H9 (cell line): ENCODE results near the gene EPHA3. TPM values are rescaled to one million over a fixed set of nuclear protein-coding genes. Genes with fewer than 3 reads are reported as not detected.

Source experiments
- DNase-seq: peaks from one replicate; pipeline ENCODE4 v3.0.0-alpha.2; 2017
- H2AFZ ChIP-seq: one replicate; pipeline ENCODE4 v1.6.1; 2013; ENCODE audit warnings: mild to moderate bottlenecking, low read length, control low read depth, moderate library complexity
- H2AK5ac ChIP-seq: 2 replicates; pipeline ENCODE4 v1.6.1; 2013; ENCODE audit warnings: low read length, control low read depth, mixed read lengths; ENCODE audit not compliant: insufficient read length
- H2BK120ac ChIP-seq: one replicate; pipeline ENCODE4 v1.6.1; 2013; ENCODE audit warnings: low read depth, mild to moderate bottlenecking, low read length, control low read depth, inconsistent platforms; ENCODE audit not compliant: poor library complexity, severe bottlenecking
- H2BK12ac ChIP-seq: 2 replicates; pipeline ENCODE4 v1.6.1; 2013; ENCODE audit warnings: low read length, control low read depth, mixed read lengths, low read depth; ENCODE audit not compliant: insufficient read length
- H2BK15ac ChIP-seq: 2 replicates; pipeline ENCODE4 v1.6.1; 2013; ENCODE audit warnings: low read depth, low read length, control low read depth
- H2BK20ac ChIP-seq: one replicate; pipeline ENCODE4 v1.6.1; 2013; ENCODE audit warnings: low read depth, mild to moderate bottlenecking, low read length, control low read depth, inconsistent platforms; ENCODE audit not compliant: poor library complexity, severe bottlenecking
- H2BK5ac ChIP-seq: 2 replicates; pipeline ENCODE4 v1.6.1; 2013; ENCODE audit warnings: low read length, control low read depth, mixed read lengths; ENCODE audit not compliant: insufficient read length
- H3K14ac ChIP-seq: 2 replicates; pipeline ENCODE4 v1.6.1; 2013; ENCODE audit warnings: low read length, control low read depth; ENCODE audit not compliant: insufficient read depth
- H3K18ac ChIP-seq: 2 replicates; pipeline ENCODE4 v1.6.1; 2013; ENCODE audit warnings: low read depth, mild to moderate bottlenecking, mixed read lengths, low read length, control low read depth; ENCODE audit not compliant: insufficient read length
- H3K23ac ChIP-seq: 2 replicates; pipeline ENCODE4 v1.6.1; 2013; ENCODE audit warnings: low read length, control low read depth, mixed read lengths, low read depth; ENCODE audit not compliant: insufficient read length
- H3K23me2 ChIP-seq: 2 replicates; pipeline ENCODE4 v1.6.1; 2013; ENCODE audit warnings: low read depth, mild to moderate bottlenecking, mixed read lengths, low read length, control low read depth; ENCODE audit not compliant: insufficient read length, poor library complexity, severe bottlenecking
- H3K27ac ChIP-seq: 2 replicates; pipeline ENCODE4 v1.5.1; 2013; ENCODE audit warnings: low read length, control low read depth, mixed read lengths, low read depth; ENCODE audit not compliant: insufficient read length
- H3K27me3 ChIP-seq: 2 replicates; pipeline ENCODE4 v1.6.1; 2013; ENCODE audit warnings: low read length, control low read depth, inconsistent platforms; ENCODE audit not compliant: insufficient read depth
- H3K4ac ChIP-seq: 2 replicates; pipeline ENCODE4 v1.6.1; 2013; ENCODE audit warnings: low read depth, mild to moderate bottlenecking, control low read depth, inconsistent platforms, low read length, moderate library complexity
- H3K4me1 ChIP-seq: 2 replicates; pipeline ENCODE4 v1.6.1; 2013; ENCODE audit warnings: low read length, control low read depth, inconsistent platforms; ENCODE audit not compliant: insufficient read depth
- H3K4me2 ChIP-seq: 2 replicates; pipeline ENCODE4 v1.6.1; 2013; ENCODE audit warnings: low read length, control low read depth, mixed read lengths; ENCODE audit not compliant: insufficient read length, insufficient read depth
- H3K56ac ChIP-seq: 2 replicates; pipeline ENCODE4 v1.6.1; 2013; ENCODE audit warnings: low read depth, mild to moderate bottlenecking, mixed read lengths, low read length, control low read depth; ENCODE audit not compliant: insufficient read length
- H3K79me1 ChIP-seq: 2 replicates; pipeline ENCODE4 v1.6.1; 2013; ENCODE audit warnings: low read depth, mild to moderate bottlenecking, moderate library complexity, low read length, control low read depth, inconsistent platforms; ENCODE audit not compliant: insufficient read depth, poor library complexity, severe bottlenecking
- H3K79me2 ChIP-seq: 2 replicates; pipeline ENCODE4 v1.6.1; 2013; ENCODE audit warnings: low read length, control low read depth, inconsistent platforms; ENCODE audit not compliant: insufficient read depth
- H3K9ac ChIP-seq: 2 replicates; pipeline ENCODE4 v1.6.1; 2013; ENCODE audit warnings: low read length, control low read depth, mixed read lengths; ENCODE audit not compliant: insufficient read length; ENCODE audit errors: extremely low read depth
- H3K9me3 ChIP-seq: one replicate; pipeline ENCODE4 v1.6.1; 2013; ENCODE audit warnings: low read depth, low read length, inconsistent platforms; ENCODE audit not compliant: control insufficient read depth
- H3T11ph ChIP-seq: one replicate; pipeline ENCODE4 v1.6.1; 2013; ENCODE audit warnings: mild to moderate bottlenecking, low read length, control low read depth, inconsistent platforms
- H4K20me1 ChIP-seq: one replicate; pipeline ENCODE4 v1.6.1; 2013; ENCODE audit not compliant: control insufficient read depth, insufficient read length, insufficient read depth
- H4K5ac ChIP-seq: 2 replicates; pipeline ENCODE4 v1.6.1; 2013; ENCODE audit warnings: low read depth, mild to moderate bottlenecking, mixed read lengths, low read length, control low read depth; ENCODE audit not compliant: insufficient read length
- H4K8ac ChIP-seq: replicated peaks from 2 replicates; pipeline ENCODE4 v1.6.1; 2013; ENCODE audit warnings: low read length, control low read depth, mixed read lengths, low read depth; ENCODE audit not compliant: insufficient read length
- H4K91ac ChIP-seq: 2 replicates; pipeline ENCODE4 v1.6.1; 2013; ENCODE audit warnings: low read depth, mild to moderate bottlenecking, moderate library complexity, mixed read lengths, low read length, control low read depth; ENCODE audit not compliant: insufficient read length
- H3K27ac Mint-ChIP-seq, 3 experiments: 2 replicates in 2 of 3; 3 replicates in 1 of 3; pipeline ENCODE4 v1.8.0; 2020 to 2021; ENCODE audit warnings: mixed read lengths in 3 of 3, mild to moderate bottlenecking in 1 of 3, moderate library complexity in 1 of 3
- H3K27me3 Mint-ChIP-seq: 2 replicates; pipeline ENCODE4 v1.8.0; 2021; ENCODE audit warnings: low read depth, mild to moderate bottlenecking, moderate library complexity, mixed read lengths
- H3K36me3 Mint-ChIP-seq, 3 experiments: 2 replicates in 2 of 3; 3 replicates in 1 of 3; pipeline ENCODE4 v1.8.0; 2020 to 2021; ENCODE audit warnings: low read depth in 3 of 3, mixed read lengths in 3 of 3; ENCODE audit not compliant: insufficient read depth in 1 of 3
- H3K4me1 Mint-ChIP-seq, 2 experiments: 2 replicates each; pipeline ENCODE4 v1.8.0; 2020; ENCODE audit warnings: mixed read lengths in 2 of 2
- H3K4me3 Mint-ChIP-seq, 2 experiments: 2 replicates in 1 of 2; 3 replicates in 1 of 2; pipeline ENCODE4 v1.8.0; 2020 to 2021; ENCODE audit warnings: mild to moderate bottlenecking in 2 of 2, mixed read lengths in 2 of 2, moderate library complexity in 1 of 2
- H3K9me3 Mint-ChIP-seq, 2 experiments: 2 replicates in 1 of 2; 3 replicates in 1 of 2; pipeline ENCODE4 v1.8.0; 2020; ENCODE audit warnings: mild to moderate bottlenecking in 2 of 2, mixed read lengths in 2 of 2, moderate library complexity in 1 of 2
- CTCF ChIP-seq: fragments of 200-600 bp; sonication (generic); conservative IDR thresholded peaks from 3 replicates; pipeline ENCODE4 v1.8.0; 2021; ENCODE audit warnings: antibody characterized with exemption, mild to moderate bottlenecking
- total RNA-seq: library from RNA; stranded (reverse); gene quantifications from 2 replicates; pipeline ENCODE4 v1.2.1, GENCODE V29; 2021

Gene EPHA3
- total RNA-seq, 1 experiment from 2014 or later = 0.66 TPM

- H2BK120ac ChIP-seq = no peak overlapping the region
- no peak overlapping the region for H3K14ac ChIP-seq
- no peak overlapping the region for H3K27ac Mint-ChIP-seq
- peaks cover 7% of the 10 kb centered on the region for H3K23me2 ChIP-seq
- no peaks in the 10 kb centered on the region for H3K9me3 ChIP-seq
- H2BK12ac ChIP-seq = no peak overlapping the region
- H3T11ph ChIP-seq = no peak overlapping the region
- no peak overlapping the region for H2BK20ac ChIP-seq
- peaks cover 4% of the 10 kb centered on the region; the same call in 1 of the 2 replicates for H3K27me3 ChIP-seq
- H3K56ac ChIP-seq = no peak overlapping the region
- H2BK15ac ChIP-seq = no peak overlapping the region
- no peak overlapping the region for H3K27ac ChIP-seq
- H3K18ac ChIP-seq = no peak overlapping the region
- H3K79me1 ChIP-seq = no peaks in the 10 kb centered on the region
- H3K9me3 Mint-ChIP-seq = no peaks in the 10 kb centered on the region; a peak in 1 of 5 replicates
- no peak overlapping the region for H2AFZ ChIP-seq
- peaks cover 24% of the 10 kb centered on the region for H3K27me3 Mint-ChIP-seq
- no peaks in the 10 kb centered on the region for H4K20me1 ChIP-seq
- no peak for DNase-seq
- H3K4me1 ChIP-seq = 0 out of 2 replicates have a peak, but pooled peaks cover 4% of the 10 kb centered on the region
- no peak overlapping the region for H3K4ac ChIP-seq
- no peak overlapping the region for H4K5ac ChIP-seq
- H3K9ac ChIP-seq = no peak overlapping the region
- H3K79me2 ChIP-seq = no peaks in the 10 kb centered on the region
- no peak overlapping the region for H4K91ac ChIP-seq
- no peak overlapping the region for H3K23ac ChIP-seq
- H4K8ac ChIP-seq = no peak overlapping the region
- H3K36me3 Mint-ChIP-seq = no peaks in the 10 kb centered on the region
- H3K4me3 Mint-ChIP-seq = no peak overlapping the region
- H3K4me1 Mint-ChIP-seq = peaks cover 25 to 28% of the 10 kb centered on the region in 2 experiments
- no peak overlapping the region for H2BK5ac ChIP-seq
- no peak overlapping the region for H3K4me2 ChIP-seq
- no peak overlapping the region for H2AK5ac ChIP-seq
- TF ChIP-seq CTCF = no peak
Measured at GRCh38 chr3:89116476-89116875, 9.1 kb downstream of the EPHA3 start.
